ENCODE results near the gene CALML3. TPM values are rescaled to one million over a fixed set of nuclear protein-coding genes. Genes with fewer than 3 reads are reported as not detected.
"Not testable (repeated sequence)": the region's sequence is repeated elsewhere in the genome, so short reads cannot be mapped to it uniquely, and the experiment has no call there.

Gene CALML3
- total and polyA plus RNA-seq, 2 experiments from 2014 or later: not detected

GRCh38 chr10:5556576-5556975 is 31.8 kb downstream of the CALML3 start:
- peaks cover 33% of the 10 kb centered on the region for H3K4me1 ChIP-seq (ENCODE audit: low read depth)
- H3K36me3 ChIP-seq: no peaks in the 10 kb centered on the region
- no peaks in the 10 kb centered on the region for H3K27me3 ChIP-seq

GRCh38 chr10:5557040-5557721 is 32.4 kb downstream of the CALML3 start:
- no peak for TF ChIP-seq CTCF (IDR thresholded peaks at IDR 0.05; ENCODE audit: low read depth, low read length)
- H3K27me3 ChIP-seq: no peaks in the 10 kb centered on the region
- no peaks in the 10 kb centered on the region for H3K36me3 ChIP-seq
- H3K4me3 ChIP-seq: no peak overlapping the region
- DNase-seq (ENCODE audit: low read depth in 1 of 2, low spot score in 1 of 2): no peak
- peak overlapping the region; percentile 53 for H3K27ac ChIP-seq
- H3K4me1 ChIP-seq (ENCODE audit: low read depth): peaks cover 29% of the 10 kb centered on the region
- no peaks in the 10 kb centered on the region for H3K9me3 ChIP-seq (ENCODE audit: low read depth)

More at GRCh38 chr10:5556576-5556975, 31.8 kb downstream of the CALML3 start:
- no peak overlapping the region for H3K4me3 ChIP-seq
- H3K27ac ChIP-seq: peak overlapping the region; percentile 53
- DNase-seq (ENCODE audit: low read depth in 1 of 2, low spot score in 1 of 2): peak in 1 of 2 donors; percentile 22
- no peaks in the 10 kb centered on the region for H3K9me3 ChIP-seq (ENCODE audit: low read depth)
- no peak for TF ChIP-seq CTCF (IDR thresholded peaks at IDR 0.05; ENCODE audit: low read depth, low read length)

GRCh38 chr10:5557799-5558771 is 33.3 kb downstream of the CALML3 start:
- no peaks in the 10 kb centered on the region for H3K9me3 ChIP-seq (ENCODE audit: low read depth)
- no peaks in the 10 kb centered on the region for H3K36me3 ChIP-seq
- no peak for TF ChIP-seq CTCF (IDR thresholded peaks at IDR 0.05; ENCODE audit: low read depth, low read length)
- no peak for DNase-seq (ENCODE audit: low read depth in 1 of 2, low spot score in 1 of 2)
- H3K4me1 ChIP-seq (ENCODE audit: low read depth): peaks cover 30% of the 10 kb centered on the region
- no peaks in the 10 kb centered on the region for H3K27me3 ChIP-seq
- no peak overlapping the region for H3K4me3 ChIP-seq
- no peak overlapping the region for H3K27ac ChIP-seq

GRCh38 chr10:5559022-5559421 is 34.3 kb downstream of the CALML3 start:
- DNase-seq (ENCODE audit: low read depth in 1 of 2, low spot score in 1 of 2); H3K9me3 ChIP-seq (ENCODE audit: low read depth); H3K27me3 ChIP-seq; H3K36me3 ChIP-seq; H3K4me3 ChIP-seq; H3K27ac ChIP-seq: not testable (repeated sequence)
- H3K4me1 ChIP-seq (ENCODE audit: low read depth): peaks cover 37% of the 10 kb centered on the region

GRCh38 chr10:5559642-5560141 is 34.9 kb downstream of the CALML3 start:
- Histone ChIP-seq H3K27me3 (no peaks in the 10 kb centered on the region), H3K9me3 (ENCODE audit: low read depth) (no peaks in the 10 kb centered on the region), H3K4me3 (no peak overlapping the region), H3K36me3 (no peaks in the 10 kb centered on the region), H3K4me1 (ENCODE audit: low read depth) (peaks cover 37% of the 10 kb centered on the region), H3K27ac (peak overlapping the region; percentile 53)
- TF ChIP-seq CTCF (IDR thresholded peaks at IDR 0.05; ENCODE audit: low read depth, low read length): no peak
- peak in 1 of 2 donors; percentile 69 for DNase-seq (ENCODE audit: low read depth in 1 of 2, low spot score in 1 of 2)
